CD14-positive monocyte (primary cell): ENCODE measurements around the gene ZNF687. TPM values are rescaled to one million over a fixed set of nuclear protein-coding genes. Genes with fewer than 3 reads are reported as not detected.

Experiments used
- DNase-seq, 3 donors: peaks; one replicate each; pipeline ENCODE4 v3.0.0-alpha.2; 2011 to 2022
- H2AFZ ChIP-seq: 2 replicates; pipeline ENCODE4 v1.6.0; 2012; ENCODE audit warnings: mild to moderate bottlenecking, low read depth, low read length, inconsistent platforms; ENCODE audit not compliant: insufficient read depth, poor library complexity, severe bottlenecking
- H3K27ac ChIP-seq, 2 donors: 1 replicate in 1 of 2; 2 replicates in 1 of 2; pipeline ENCODE4 v1.5.1; 2012 to 2013; ENCODE audit warnings: low read length in 2 of 2, control low read depth in 1 of 2, inconsistent platforms in 1 of 2, low read depth in 1 of 2, mild to moderate bottlenecking in 1 of 2
- H3K27me3 ChIP-seq, 2 donors: one replicate each; pipeline versions ENCODE4 v1.6.0 to v1.6.1; 2011 to 2013; ENCODE audit warnings: low read length in 2 of 2; ENCODE audit not compliant: control insufficient read depth in 2 of 2, insufficient read depth in 2 of 2
- H3K36me3 ChIP-seq, 2 donors: replicated peaks in 1 of 2; 1 replicate in 1 of 2; 2 replicates in 1 of 2; pipeline versions ENCODE4 v1.5.1 to v1.6.1; 2012 to 2013; ENCODE audit warnings: low read length in 2 of 2, control low read depth in 1 of 2, inconsistent platforms in 1 of 2, mild to moderate bottlenecking in 1 of 2; ENCODE audit not compliant: insufficient read depth in 2 of 2, control insufficient read depth in 1 of 2
- H3K4me1 ChIP-seq, 2 donors: 1 replicate in 1 of 2; 2 replicates in 1 of 2; pipeline versions ENCODE4 v1.5.1 to v1.6.1; 2012 to 2013; ENCODE audit warnings: low read length in 2 of 2, control low read depth in 1 of 2, inconsistent platforms in 1 of 2, mild to moderate bottlenecking in 1 of 2, moderate library complexity in 1 of 2; ENCODE audit not compliant: insufficient read depth in 2 of 2, control insufficient read depth in 1 of 2
- H3K4me2 ChIP-seq: replicated peaks from 2 replicates; pipeline ENCODE3; 2012; ENCODE audit warnings: low read length, moderate library complexity, mild to moderate bottlenecking; ENCODE audit not compliant: poor library complexity, severe bottlenecking; ENCODE audit errors: extremely low read depth
- H3K4me3 ChIP-seq, 3 experiments: fragments of 200-600 bp in 1 of 3; sonication (generic) in 1 of 3; replicated peaks in 1 of 3; 1 replicate in 2 of 3; 2 replicates in 1 of 3; pipeline ENCODE4 v1.5.1; 2011 to 2013; ENCODE audit warnings: low read length in 3 of 3, mild to moderate bottlenecking in 3 of 3, control low read depth in 2 of 3, low read depth in 2 of 3, inconsistent platforms in 1 of 3, moderate library complexity in 1 of 3
- H3K79me2 ChIP-seq: 2 replicates; pipeline ENCODE4 v1.6.0; 2012; ENCODE audit warnings: mild to moderate bottlenecking, control low read depth, inconsistent platforms, low read length, moderate library complexity; ENCODE audit not compliant: insufficient read depth
- H3K9ac ChIP-seq: 2 replicates; pipeline ENCODE4 v1.6.0; 2017; ENCODE audit warnings: low read length, mild to moderate bottlenecking; ENCODE audit not compliant: insufficient read depth, poor library complexity, severe bottlenecking
- H3K9me3 ChIP-seq, 2 donors: replicated peaks in 1 of 2; 1 replicate in 1 of 2; 2 replicates in 1 of 2; pipeline versions ENCODE4 v1.5.1 to v1.6.1; 2012 to 2013; ENCODE audit warnings: low read length in 2 of 2, control low read depth in 1 of 2; ENCODE audit not compliant: control insufficient read depth in 1 of 2, insufficient read depth in 1 of 2
- H4K20me1 ChIP-seq: 2 replicates; pipeline ENCODE4 v1.6.0; 2012; ENCODE audit warnings: mild to moderate bottlenecking, low read length, control low read depth, moderate library complexity; ENCODE audit not compliant: insufficient read depth
- H3K27ac Mint-ChIP-seq, 7 donors: one replicate each; pipeline ENCODE4 v1.8.0; 2020; ENCODE audit warnings: mild to moderate bottlenecking in 7 of 7, mixed read lengths in 7 of 7, moderate library complexity in 6 of 7, inconsistent platforms in 2 of 7
- H3K27me3 Mint-ChIP-seq, 3 donors: one replicate each; pipeline ENCODE4 v1.8.0; 2021 to 2022; ENCODE audit warnings: low read depth in 3 of 3, mild to moderate bottlenecking in 3 of 3, mixed read lengths in 3 of 3, moderate library complexity in 3 of 3, inconsistent platforms in 1 of 3
- H3K36me3 Mint-ChIP-seq, 2 donors: one replicate each; pipeline ENCODE4 v1.8.0; 2020; ENCODE audit warnings: mixed read lengths in 2 of 2, inconsistent platforms in 1 of 2, mild to moderate bottlenecking in 1 of 2
- H3K4me1 Mint-ChIP-seq: one replicate; pipeline ENCODE4 v1.8.0; 2020; ENCODE audit warnings: mild to moderate bottlenecking, mixed read lengths
- H3K4me3 Mint-ChIP-seq, 2 donors: one replicate each; pipeline ENCODE4 v1.8.0; 2020; ENCODE audit warnings: mild to moderate bottlenecking in 2 of 2, mixed read lengths in 2 of 2, moderate library complexity in 1 of 2
- H3K9me3 Mint-ChIP-seq, 7 donors: one replicate each; pipeline ENCODE4 v1.8.0; 2020 to 2022; ENCODE audit warnings: mixed read lengths in 7 of 7, mild to moderate bottlenecking in 6 of 7, moderate library complexity in 6 of 7, inconsistent platforms in 2 of 7
- CTCF ChIP-seq: fragments of 200-600 bp; IDR thresholded peaks from one replicate; pipeline ENCODE4 v1.8.0; 2022; ENCODE audit warnings: antibody characterized with exemption, mild to moderate bottlenecking
- WGBS: methylation state at CpG from one replicate; pipeline ENCODE4 v1.1.5; 2013; ENCODE audit warnings: missing lambda C conversion rate; ENCODE audit not compliant: insufficient coverage; 5-methylcytosine and 5-hydroxymethylcytosine counted together
- intact Hi-C, 2 donors: fragments of 100-400 bp; cut with micrococcal nuclease; formaldehyde crosslinking; loops; one replicate each; pipeline versions ENCODE4 v1.15.0 to v1.15.1; 2023
- polyA plus RNA-seq, 3 donors: library from polyadenylated mRNA; depleted of rRNA in 1 of 3; unstranded in 2 of 3; stranded (reverse) in 1 of 3; fragments of 300-500 nt in 2 of 3; fragments of >200 nt in 1 of 3; fragmentation: Illumina TruSeq in 2 of 3; gene quantifications; 1 replicate in 2 of 3; 2 replicates in 1 of 3; pipeline ENCODE4 v1.2.3, GENCODE V29; 2012 to 2021

The ZNF687 gene
- polyA plus RNA-seq, 3 donors = 1.3 to 26.5 (median 1.8) TPM

- Mint-ChIP-seq H3K9me3 (no peaks in the 10 kb centered on the region), H3K4me1 (peaks cover 20% of the 10 kb centered on the region), H3K27ac (peak overlapping the region in 3 of 7 donors; percentile 25 to 69 (median 28)), H3K36me3 (peaks cover 26 to 36% of the 10 kb centered on the region in 2 donors), H3K4me3 (no peak overlapping the region), H3K27me3 (no peaks in the 10 kb centered on the region)
- H4K20me1 ChIP-seq = no peaks in the 10 kb centered on the region
- H3K36me3 ChIP-seq = peaks cover 22 to 35% of the 10 kb centered on the region in 2 donors
- H3K27ac ChIP-seq = no peak overlapping the region
- peaks cover 9 to 10% of the 10 kb centered on the region in 2 donors for H3K4me1 ChIP-seq
- intact Hi-C loops = loop anchor here in 1 of 2 donors (5.0 kb wide), 1 partner anchor 55 kb away; the partner anchor contains the start of gene PIP5K1A
- no peak overlapping the region for H3K9ac ChIP-seq
- peaks cover 23% of the 10 kb centered on the region for H3K79me2 ChIP-seq
- H3K27me3 ChIP-seq = no peaks in the 10 kb centered on the region
- H3K9me3 ChIP-seq = no peaks in the 10 kb centered on the region
- DNase-seq = peak; percentile 59 to 78 (median 76)
- 71% methylated on average over 4 of the region's 16 CpGs for WGBS
- peak; percentile 89 for TF ChIP-seq CTCF
- H3K4me3 ChIP-seq = no peak overlapping the region
- H2AFZ ChIP-seq = no peak overlapping the region
- H3K4me2 ChIP-seq = no peak overlapping the region
These were observed 30.2 kb upstream of the ZNF687 start for GRCh38 chr1:151251656-151252470.

- peak within 1 kb of the TSS; percentile 76 to 96 for H3K27ac ChIP-seq
- H3K4me2 ChIP-seq = peak within 1 kb of the TSS; percentile 77
- DNase-seq = peak; percentile 96 to 98 (median 96)
- peak within 1 kb of the TSS; percentile 54 to 93 (median 72) for H3K4me3 ChIP-seq
- intact Hi-C loops = loop anchor here (1.0 to 5.0 kb wide), 3 partner anchors 23 to 57 kb away; partner anchors contain the start of gene PIP5K1A (in 2 of the 2)
- TF ChIP-seq CTCF = no peak
- H3K27me3 ChIP-seq = no peaks in the 10 kb centered on the region
- Mint-ChIP-seq H3K36me3 (peaks cover 3 to 17% of the 10 kb centered on the region in 2 donors), H3K27ac (peak within 1 kb of the TSS; percentile 90 to 100 (median 99)), H3K4me1 (peaks cover 26% of the 10 kb centered on the region), H3K27me3 (no peaks in the 10 kb centered on the region), H3K4me3 (peak within 1 kb of the TSS; percentile 87 to 97), H3K9me3 (no peaks in the 10 kb centered on the region)
- peaks cover 9 to 10% of the 10 kb centered on the region in 2 donors for H3K4me1 ChIP-seq
- peaks cover 18% of the 10 kb centered on the region for H4K20me1 ChIP-seq
- H2AFZ ChIP-seq = peak within 1 kb of the TSS; percentile 81
- peaks cover 50% of the 10 kb centered on the region for H3K79me2 ChIP-seq
- peak within 1 kb of the TSS; percentile 87 for H3K9ac ChIP-seq
- H3K9me3 ChIP-seq = no peaks in the 10 kb centered on the region
- H3K36me3 ChIP-seq = peaks cover 0 to 18% of the 10 kb centered on the region in 2 donors
- 5% methylated on average over 39 of the region's 56 CpGs for WGBS
These were observed 27.6 kb upstream of the ZNF687 start, which contains the start of gene PSMD4 for GRCh38 chr1:151254217-151255213. PSMD4 (plus strand) TSS chr1:151254734; CDS start chr1:151254783, 49 bp downstream.
